IMR-90 (cell line): ENCODE measurements around the gene STARD7.

Experiments
- CEBPB ChIP-seq: IDR thresholded peaks from 2 replicates; pipeline ENCODE4 v1.6.1; 2012; ENCODE audit warnings: low read depth, low read length, improper control_type of control experiment
- CTCF ChIP-seq: conservative IDR thresholded peaks from 2 replicates; pipeline ENCODE4 v1.5.1; 2012; ENCODE audit warnings: mild to moderate bottlenecking, low read depth, low read length, improper control_type of control experiment
- ELK1 ChIP-seq: fragments of 150-350 bp; IDR thresholded peaks from 2 replicates; pipeline ENCODE4 v1.6.1; 2016; ENCODE audit warnings: low read depth, mild to moderate bottlenecking, low read length, moderate library complexity, borderline replicate concordance
- POLR2A ChIP-seq: IDR thresholded peaks from 2 replicates; pipeline ENCODE4 v1.6.1; 2012; ENCODE audit warnings: mild to moderate bottlenecking, low read depth, low read length
- RAD21 ChIP-seq: IDR thresholded peaks from 2 replicates; pipeline ENCODE4 v1.6.1; 2012; ENCODE audit warnings: low read length, improper control_type of control experiment
- USF2 ChIP-seq: fragments of 150-350 bp; IDR thresholded peaks from 2 replicates; pipeline ENCODE4 v1.6.1; 2017; ENCODE audit warnings: mild to moderate bottlenecking, antibody characterized with exemption, low read length, low read depth

GRCh38 chr2:96240341-96241038 is 31.9 kb upstream of the STARD7 start:
- TF ChIP-seq POLR2A, result no peak
- no peak for TF ChIP-seq CTCF
- no peak for TF ChIP-seq USF2
- no peak for TF ChIP-seq CEBPB
- no peak for TF ChIP-seq ELK1
- no peak for TF ChIP-seq RAD21
